ENCODE results near the gene S1PR5. TPM values are rescaled to one million over a fixed set of nuclear protein-coding genes. Genes with fewer than 3 reads are reported as not detected.

Gene S1PR5
- total and polyA plus RNA-seq, 9 of the 15 experiments (the other 6 are each of a cell fraction or from before 2014, with no cell fraction given), result 0.03 to 0.54 (median 0.35) TPM; not detected in 4

GRCh38 chr19:10566658-10567410 lies 49.6 kb upstream of the S1PR5 start (continued):
- TF ChIP-seq HOMEZ (CRISPR knock-in tag; IDR thresholded peaks at IDR 0.05) (no peak), STAG1 (CRISPR knock-in tag; IDR thresholded peaks at IDR 0.05; ENCODE audit: borderline replicate concordance) (no peak), TAF7 (tag; IDR thresholded peaks at IDR 0.05) (no peak), HNRNPH1 (optimal IDR thresholded peaks at IDR 0.05; ENCODE audit: low read depth, low read length) (no peak), MLX (CRISPR knock-in tag; conservative IDR thresholded peaks at IDR 0.05) (no peak), E2F5 (CRISPR knock-in tag; IDR thresholded peaks at IDR 0.05) (0 out of 2 replicates have a peak, but pooled peaks have one; percentile 55), ZNF766 (CRISPR knock-in tag; conservative IDR thresholded peaks at IDR 0.05) (0 out of 2 replicates have a peak, but pooled peaks have one; percentile 0), KAT7 (CRISPR knock-in tag; IDR thresholded peaks at IDR 0.05; ENCODE audit: borderline replicate concordance) (no peak), ZNF277 (CRISPR knock-in tag; IDR thresholded peaks at IDR 0.05; ENCODE audit: borderline replicate concordance) (no peak)

Measured in K562 (cell line).